ENCODE measurements around the gene CHAT. TPM values are rescaled to one million over a fixed set of nuclear protein-coding genes. Genes with fewer than 3 reads are reported as not detected.

CHAT gene
- total RNA-seq, 1 donor, result not detected

DNA sequence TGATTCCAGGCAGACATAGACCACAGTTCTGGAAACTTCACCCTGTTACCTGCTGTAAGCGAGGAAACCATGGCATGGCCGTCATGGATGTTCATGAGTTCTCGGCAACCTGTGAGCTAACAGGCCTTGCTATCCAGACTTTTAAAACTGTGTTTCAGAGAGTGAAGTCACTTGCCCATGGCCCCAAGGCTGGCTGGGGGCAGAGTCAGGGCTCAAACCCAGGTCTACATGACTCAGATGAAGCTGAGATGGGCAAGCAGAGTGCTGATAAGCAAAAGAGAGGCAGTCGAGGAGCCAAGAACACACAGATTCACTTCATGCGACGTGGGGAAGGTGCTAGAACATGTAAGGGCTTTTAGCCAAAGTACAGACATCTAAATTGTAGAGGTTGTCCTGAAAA is 97.1 kb downstream of the CHAT start:
- Histone ChIP-seq H3K27ac (ENCODE audit: low read depth, low read length) (no peak overlapping the region), H3K79me2 (ENCODE audit: insufficient read depth, low read length) (no peaks in the 10 kb centered on the region), H2AFZ (ENCODE audit: low read length) (no peak overlapping the region), H3K27me3 (ENCODE audit: insufficient read depth, low read length) (peaks cover 12% of the 10 kb centered on the region), H3K36me3 (ENCODE audit: insufficient read depth, low read length) (no peaks in the 10 kb centered on the region), H3K4me3 (ENCODE audit: insufficient read depth, low read length) (no peak overlapping the region), H4K20me1 (ENCODE audit: insufficient read depth, low read length) (no peaks in the 10 kb centered on the region), H3K9me3 (ENCODE audit: low read depth, low read length) (no peaks in the 10 kb centered on the region), H3K4me2 (ENCODE audit: insufficient read depth, low read length) (no peak overlapping the region), H3K4me1 (ENCODE audit: insufficient read depth, low read length) (no peaks in the 10 kb centered on the region)
- TF ChIP-seq CTCF (IDR thresholded peaks at IDR 0.05; ENCODE audit: extremely low read depth, low read depth, low read length), result no peak
- DNase-seq (ENCODE audit: insufficient read length, low spot score, missing footprints), result no peak

GRCh38 chr10:49711481-49711880 is 97.6 kb downstream of the CHAT start:
- no peaks in the 10 kb centered on the region for H3K36me3 ChIP-seq (ENCODE audit: insufficient read depth, low read length)
- DNase-seq (ENCODE audit: insufficient read length, low spot score, missing footprints), result no peak
- H2AFZ ChIP-seq (ENCODE audit: low read length), result no peak overlapping the region
- no peak overlapping the region for H3K4me3 ChIP-seq (ENCODE audit: insufficient read depth, low read length)
- no peak overlapping the region for H3K4me2 ChIP-seq (ENCODE audit: insufficient read depth, low read length)
- TF ChIP-seq CTCF (IDR thresholded peaks at IDR 0.05; ENCODE audit: extremely low read depth, low read depth, low read length), result no peak
- H3K27me3 ChIP-seq (ENCODE audit: insufficient read depth, low read length), result peaks cover 12% of the 10 kb centered on the region
- H3K4me1 ChIP-seq (ENCODE audit: insufficient read depth, low read length), result no peaks in the 10 kb centered on the region
- H3K27ac ChIP-seq (ENCODE audit: low read depth, low read length), result no peak overlapping the region
- H3K79me2 ChIP-seq (ENCODE audit: insufficient read depth, low read length), result no peaks in the 10 kb centered on the region
- no peaks in the 10 kb centered on the region for H4K20me1 ChIP-seq (ENCODE audit: insufficient read depth, low read length)
- H3K9me3 ChIP-seq (ENCODE audit: low read depth, low read length), result no peaks in the 10 kb centered on the region

DNA sequence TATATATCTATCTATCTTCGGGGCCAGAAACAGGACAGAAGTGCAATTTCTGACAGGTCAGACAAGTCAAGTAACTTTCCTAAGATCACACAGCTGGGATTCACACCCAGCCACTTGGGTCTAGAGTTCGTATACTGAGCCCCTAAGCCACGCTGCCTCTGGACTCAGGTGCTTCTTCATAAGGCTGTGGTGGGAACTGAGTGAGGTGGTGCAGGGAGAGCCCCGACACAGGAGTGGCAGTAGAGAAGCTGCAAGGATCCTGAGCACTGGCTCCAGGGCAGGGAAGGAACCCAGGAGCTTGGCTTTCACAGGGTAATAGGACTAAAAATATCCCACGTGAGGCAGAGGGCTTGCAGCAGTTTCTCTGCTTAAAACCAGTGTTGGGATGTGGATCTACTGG is 99.4 kb downstream of the CHAT start:
- H3K79me2 ChIP-seq (ENCODE audit: insufficient read depth, low read length), result no peaks in the 10 kb centered on the region
- TF ChIP-seq CTCF (IDR thresholded peaks at IDR 0.05; ENCODE audit: extremely low read depth, low read depth, low read length), result no peak
- H4K20me1 ChIP-seq (ENCODE audit: insufficient read depth, low read length), result no peaks in the 10 kb centered on the region
- H2AFZ ChIP-seq (ENCODE audit: low read length), result no peak overlapping the region
- no peaks in the 10 kb centered on the region for H3K36me3 ChIP-seq (ENCODE audit: insufficient read depth, low read length)
- H3K27ac ChIP-seq (ENCODE audit: low read depth, low read length), result no peak overlapping the region
- no peak overlapping the region for H3K4me2 ChIP-seq (ENCODE audit: insufficient read depth, low read length)
- H3K9me3 ChIP-seq (ENCODE audit: low read depth, low read length), result no peaks in the 10 kb centered on the region
- no peak for DNase-seq (ENCODE audit: insufficient read length, low spot score, missing footprints)
- peaks cover 12% of the 10 kb centered on the region for H3K27me3 ChIP-seq (ENCODE audit: insufficient read depth, low read length)
- no peaks in the 10 kb centered on the region for H3K4me1 ChIP-seq (ENCODE audit: insufficient read depth, low read length)
- H3K4me3 ChIP-seq (ENCODE audit: insufficient read depth, low read length), result no peak overlapping the region

Other genes starting within 250 kb of the CHAT start
- gene DRGX, start 217.9 kb upstream of the CHAT start, total RNA-seq, result under 0.01 TPM in 1 of 2 replicates, not detected in the other
- gene ERCC6, start 74.9 kb upstream of the CHAT start, total RNA-seq, result 52.7 and 54.3 TPM in 2 replicates
- gene SLC18A3, start 3.7 kb upstream of the CHAT start, total RNA-seq, result not detected in 2 replicates
- gene C10orf53, start 65.6 kb downstream of the CHAT start, total RNA-seq, result not detected in 2 replicates
- gene OGDHL, start 148.3 kb downstream of the CHAT start, total RNA-seq, result under 0.01 and 0.36 TPM in 2 replicates